Measurements from ENCODE around the gene TTLL7. TPM values are rescaled to one million over a fixed set of nuclear protein-coding genes. Genes with fewer than 3 reads are reported as not detected.
A peak's percentile ranks its signal among the peaks of the same experiment; 100 is the strongest.

TTLL7 gene
- total RNA-seq, 4 donors from 2014 or later, result 0.95 to 7.6 (median 3.8) TPM

GRCh38 chr1:83827741-83828140, 171.2 kb downstream of the TTLL7 start:
- no peak for DNase-seq (ENCODE audit: low spot score in 2 of 2)
- TF ChIP-seq, protein P1, sequence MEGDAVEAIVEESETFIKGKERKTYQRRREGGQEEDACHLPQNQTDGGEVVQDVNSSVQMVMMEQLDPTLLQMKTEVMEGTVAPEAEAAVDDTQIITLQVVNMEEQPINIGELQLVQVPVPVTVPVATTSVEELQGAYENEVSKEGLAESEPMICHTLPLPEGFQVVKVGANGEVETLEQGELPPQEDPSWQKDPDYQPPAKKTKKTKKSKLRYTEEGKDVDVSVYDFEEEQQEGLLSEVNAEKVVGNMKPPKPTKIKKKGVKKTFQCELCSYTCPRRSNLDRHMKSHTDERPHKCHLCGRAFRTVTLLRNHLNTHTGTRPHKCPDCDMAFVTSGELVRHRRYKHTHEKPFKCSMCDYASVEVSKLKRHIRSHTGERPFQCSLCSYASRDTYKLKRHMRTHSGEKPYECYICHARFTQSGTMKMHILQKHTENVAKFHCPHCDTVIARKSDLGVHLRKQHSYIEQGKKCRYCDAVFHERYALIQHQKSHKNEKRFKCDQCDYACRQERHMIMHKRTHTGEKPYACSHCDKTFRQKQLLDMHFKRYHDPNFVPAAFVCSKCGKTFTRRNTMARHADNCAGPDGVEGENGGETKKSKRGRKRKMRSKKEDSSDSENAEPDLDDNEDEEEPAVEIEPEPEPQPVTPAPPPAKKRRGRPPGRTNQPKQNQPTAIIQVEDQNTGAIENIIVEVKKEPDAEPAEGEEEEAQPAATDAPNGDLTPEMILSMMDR (IDR thresholded peaks at IDR 0.05), result no peak
- TF ChIP-seq POLR2A (IDR thresholded peaks at IDR 0.05), result no peak
- no peak overlapping the region for H3K4me3 ChIP-seq (ENCODE audit: low read depth, poor library complexity, severe bottlenecking)
- intact Hi-C loops (cut with DNase I; ENCODE audit: low total_unique reads), result no loop called here
- WGBS, 2 donors, result 77 to 79% methylated on average over 2 of the region's 2 CpGs

GRCh38 chr1:83822208-83822607, 176.7 kb downstream of the TTLL7 start:
- no peak overlapping the region for H3K4me3 ChIP-seq (ENCODE audit: low read depth, poor library complexity, severe bottlenecking)
- no peak for DNase-seq (ENCODE audit: low spot score in 2 of 2)
- intact Hi-C loops (cut with DNase I; ENCODE audit: low total_unique reads), result no loop called here
- no peak for TF ChIP-seq POLR2A (IDR thresholded peaks at IDR 0.05)
- TF ChIP-seq, protein P1 (IDR thresholded peaks at IDR 0.05), result no peak
- 91 to 93% methylated on average over 3 of the region's 3 CpGs for whole genome bisulfite sequencing, 2 donors

GRCh38 chr1:83819436-83819835, 179.5 kb downstream of the TTLL7 start:
- TF ChIP-seq POLR2A (IDR thresholded peaks at IDR 0.05), result no peak
- TF ChIP-seq, protein P1 (IDR thresholded peaks at IDR 0.05), result no peak
- H3K4me3 ChIP-seq (ENCODE audit: low read depth, poor library complexity, severe bottlenecking), result no peak overlapping the region
- WGBS, 2 donors, result 85 to 93% methylated on average over 1 of the region's 1 CpG
- no peak for DNase-seq (ENCODE audit: low spot score in 2 of 2)
- intact Hi-C loops (cut with DNase I; ENCODE audit: low total_unique reads), result no loop called here

DNA sequence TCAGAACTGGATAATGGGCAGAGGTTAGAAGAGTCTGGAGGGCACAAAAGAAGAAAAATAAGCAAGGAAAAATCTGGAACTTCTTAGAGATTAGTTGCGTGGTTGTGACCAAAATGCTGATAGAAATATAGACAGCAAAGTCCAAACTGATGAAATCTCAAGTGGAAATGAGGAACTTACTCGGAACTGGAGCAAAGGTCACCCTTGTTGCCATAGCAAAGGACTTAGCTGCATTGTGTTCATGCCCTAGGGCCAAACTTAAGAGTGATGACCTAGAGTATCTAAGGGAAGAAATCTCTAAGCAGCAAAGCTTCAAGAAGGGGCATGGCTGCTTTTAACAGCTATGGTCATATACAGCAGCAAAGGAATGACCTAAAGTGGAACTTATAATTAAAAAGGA, 180.0 kb downstream of the TTLL7 start:
- H3K4me3 ChIP-seq (ENCODE audit: low read depth, poor library complexity, severe bottlenecking), result no peak overlapping the region
- intact Hi-C loops (cut with DNase I; ENCODE audit: low total_unique reads), result no loop called here
- TF ChIP-seq, protein P1 (IDR thresholded peaks at IDR 0.05), result no peak
- no peak for TF ChIP-seq POLR2A (IDR thresholded peaks at IDR 0.05)
- WGBS, 2 donors, result 62 to 72% methylated on average over 2 of the region's 2 CpGs
- no peak for DNase-seq (ENCODE audit: low spot score in 2 of 2)

- WGBS, 2 donors, result 55 to 61% methylated on average over 4 of the region's 4 CpGs
- TF ChIP-seq, protein P1 (IDR thresholded peaks at IDR 0.05), result no peak
- no peak for TF ChIP-seq POLR2A (IDR thresholded peaks at IDR 0.05)
- intact Hi-C loops (cut with DNase I; ENCODE audit: low total_unique reads), result no loop called here
- H3K4me3 ChIP-seq (ENCODE audit: low read depth, poor library complexity, severe bottlenecking), result no peak overlapping the region
- no peak for DNase-seq (ENCODE audit: low spot score in 2 of 2)
Observed at GRCh38 chr1:83816836-83817235, 182.1 kb downstream of the TTLL7 start.

DNA sequence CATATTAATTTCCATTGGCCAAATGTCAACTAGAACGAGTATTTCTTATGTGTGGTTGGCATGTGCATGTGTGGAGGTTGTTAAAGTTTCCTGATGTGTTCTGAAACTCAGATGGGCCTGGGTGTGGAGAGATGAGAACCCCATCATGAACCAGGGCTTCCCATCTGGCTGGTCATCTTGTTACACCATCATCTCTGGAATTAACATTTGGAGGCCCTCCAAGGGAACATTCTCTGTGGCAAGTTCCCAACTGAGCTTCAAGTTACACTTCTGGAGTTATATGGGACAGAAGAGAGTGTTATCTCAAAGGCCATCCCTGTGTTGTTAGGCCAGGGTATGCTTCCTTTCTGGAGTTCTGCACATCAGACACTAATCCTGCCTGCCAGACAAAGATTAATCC, 183.6 kb downstream of the TTLL7 start:
- no peak for TF ChIP-seq POLR2A (IDR thresholded peaks at IDR 0.05)
- TF ChIP-seq, protein P1 (IDR thresholded peaks at IDR 0.05), result no peak
- intact Hi-C loops (cut with DNase I; ENCODE audit: low total_unique reads), result no loop called here
- peak in 1 of 2 donors; percentile 29 for DNase-seq (ENCODE audit: low spot score in 2 of 2)
- WGBS, 2 donors, result 26 to 28% methylated on average over 1 of the region's 1 CpG
- no peak overlapping the region for H3K4me3 ChIP-seq (ENCODE audit: low read depth, poor library complexity, severe bottlenecking)
